Nephron progenitor cell (in vitro differentiated cells): Measurements from ENCODE around the gene NR3C1.

Experiments
- DNase-seq: peaks from one replicate; pipeline ENCODE4 v3.0.0; 2021
- H3K27ac Mint-ChIP-seq: 2 replicates; pipeline ENCODE4 v1.8.0; 2021; ENCODE audit warnings: mild to moderate bottlenecking, moderate library complexity, mixed read lengths
- H3K27me3 Mint-ChIP-seq: 2 replicates; pipeline ENCODE4 v1.8.0; 2021; ENCODE audit warnings: mild to moderate bottlenecking, low read depth, mixed read lengths; ENCODE audit not compliant: poor library complexity
- H3K36me3 Mint-ChIP-seq: 2 replicates; pipeline ENCODE4 v1.8.0; 2021; ENCODE audit warnings: low read depth, mixed read lengths
- H3K4me1 Mint-ChIP-seq: 2 replicates; pipeline ENCODE4 v1.8.0; 2021; ENCODE audit warnings: mixed read lengths
- H3K4me3 Mint-ChIP-seq: 2 replicates; pipeline ENCODE4 v1.8.0; 2021; ENCODE audit warnings: mild to moderate bottlenecking, moderate library complexity, mixed read lengths
- H3K9me3 Mint-ChIP-seq: 2 replicates; pipeline ENCODE4 v1.8.0; 2021; ENCODE audit warnings: mild to moderate bottlenecking, moderate library complexity, mixed read lengths
- TF ChIP-seq, protein P1 (sequence below): fragments of 200-600 bp; sonication (generic); IDR thresholded peaks from 2 replicates; pipeline ENCODE4 v1.5.0; 2021; ENCODE audit warnings: antibody characterized with exemption

Gene NR3C1

DNA sequence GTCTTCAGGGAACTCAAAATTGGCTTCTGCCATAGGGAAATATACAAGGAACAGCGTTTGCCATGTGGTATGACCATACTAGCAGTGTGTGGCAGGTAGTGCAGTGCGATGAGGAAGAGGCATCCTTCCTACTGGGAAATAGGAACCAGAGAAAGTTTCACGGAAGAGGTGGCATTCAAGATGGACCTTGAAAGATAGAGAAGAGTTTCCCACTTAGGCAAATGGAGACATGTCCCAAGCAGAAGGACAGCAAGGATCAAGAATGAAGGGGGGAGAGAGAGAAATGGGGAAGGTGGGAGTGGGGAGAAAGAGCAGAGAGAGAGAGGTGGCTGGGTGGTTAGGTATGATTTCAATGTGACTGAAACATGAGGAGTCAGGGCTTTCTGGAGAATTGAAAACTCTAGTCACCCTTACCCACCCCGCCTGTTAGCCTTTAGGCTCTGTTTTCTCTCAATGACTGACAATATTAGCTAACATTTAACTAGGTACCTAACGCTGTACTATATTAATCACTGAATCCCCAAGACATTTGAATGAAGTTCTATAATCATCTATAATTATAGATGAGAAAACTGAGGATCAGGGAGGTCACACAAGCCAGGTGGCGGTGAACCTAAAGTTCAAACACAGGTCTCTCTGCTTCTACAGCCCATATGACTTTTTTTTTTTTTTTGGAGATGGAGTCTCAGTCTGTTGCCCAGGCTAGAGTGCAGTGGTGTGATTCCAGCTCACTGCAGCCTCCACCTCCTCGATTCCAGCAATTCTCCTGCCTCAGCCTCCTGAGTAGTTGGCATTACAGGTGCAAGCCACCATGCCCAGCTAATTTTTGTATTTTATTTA lies 171.3 kb downstream of the NR3C1 start:
- H3K9me3 Mint-ChIP-seq = no peaks in the 10 kb centered on the region
- DNase-seq = no peak
- peaks cover 28% of the 10 kb centered on the region for H3K4me1 Mint-ChIP-seq
- H3K27ac Mint-ChIP-seq = no peak overlapping the region
- H3K27me3 Mint-ChIP-seq = no peaks in the 10 kb centered on the region
- TF ChIP-seq, protein P1, sequence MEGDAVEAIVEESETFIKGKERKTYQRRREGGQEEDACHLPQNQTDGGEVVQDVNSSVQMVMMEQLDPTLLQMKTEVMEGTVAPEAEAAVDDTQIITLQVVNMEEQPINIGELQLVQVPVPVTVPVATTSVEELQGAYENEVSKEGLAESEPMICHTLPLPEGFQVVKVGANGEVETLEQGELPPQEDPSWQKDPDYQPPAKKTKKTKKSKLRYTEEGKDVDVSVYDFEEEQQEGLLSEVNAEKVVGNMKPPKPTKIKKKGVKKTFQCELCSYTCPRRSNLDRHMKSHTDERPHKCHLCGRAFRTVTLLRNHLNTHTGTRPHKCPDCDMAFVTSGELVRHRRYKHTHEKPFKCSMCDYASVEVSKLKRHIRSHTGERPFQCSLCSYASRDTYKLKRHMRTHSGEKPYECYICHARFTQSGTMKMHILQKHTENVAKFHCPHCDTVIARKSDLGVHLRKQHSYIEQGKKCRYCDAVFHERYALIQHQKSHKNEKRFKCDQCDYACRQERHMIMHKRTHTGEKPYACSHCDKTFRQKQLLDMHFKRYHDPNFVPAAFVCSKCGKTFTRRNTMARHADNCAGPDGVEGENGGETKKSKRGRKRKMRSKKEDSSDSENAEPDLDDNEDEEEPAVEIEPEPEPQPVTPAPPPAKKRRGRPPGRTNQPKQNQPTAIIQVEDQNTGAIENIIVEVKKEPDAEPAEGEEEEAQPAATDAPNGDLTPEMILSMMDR = no peak
- no peak overlapping the region for H3K4me3 Mint-ChIP-seq
- H3K36me3 Mint-ChIP-seq = no peaks in the 10 kb centered on the region

DNA sequence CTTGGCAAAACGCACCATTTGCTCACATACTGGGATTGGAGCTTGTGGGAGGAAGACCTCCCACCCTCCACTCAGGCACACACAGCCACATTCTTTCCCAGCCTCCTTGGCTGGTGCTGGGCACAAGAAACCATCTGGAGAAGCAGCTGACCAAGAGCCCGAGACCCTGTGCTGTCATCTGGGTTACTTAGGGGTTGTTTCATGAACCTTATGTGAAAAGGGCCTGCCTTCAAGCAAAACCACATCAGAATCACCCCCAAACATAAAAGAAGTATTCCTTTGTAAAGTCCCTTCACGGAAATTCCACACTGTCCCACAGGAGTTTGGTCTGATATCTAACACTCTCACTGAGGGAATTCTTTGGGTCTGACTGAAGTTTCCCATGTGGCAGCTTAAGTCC lies 172.1 kb downstream of the NR3C1 start:
- H3K36me3 Mint-ChIP-seq = no peaks in the 10 kb centered on the region
- H3K9me3 Mint-ChIP-seq = no peaks in the 10 kb centered on the region
- H3K27me3 Mint-ChIP-seq = no peaks in the 10 kb centered on the region
- DNase-seq = no peak
- peaks cover 24% of the 10 kb centered on the region for H3K4me1 Mint-ChIP-seq
- H3K27ac Mint-ChIP-seq = no peak overlapping the region
- H3K4me3 Mint-ChIP-seq = no peak overlapping the region
- TF ChIP-seq, protein P1 = no peak

DNA sequence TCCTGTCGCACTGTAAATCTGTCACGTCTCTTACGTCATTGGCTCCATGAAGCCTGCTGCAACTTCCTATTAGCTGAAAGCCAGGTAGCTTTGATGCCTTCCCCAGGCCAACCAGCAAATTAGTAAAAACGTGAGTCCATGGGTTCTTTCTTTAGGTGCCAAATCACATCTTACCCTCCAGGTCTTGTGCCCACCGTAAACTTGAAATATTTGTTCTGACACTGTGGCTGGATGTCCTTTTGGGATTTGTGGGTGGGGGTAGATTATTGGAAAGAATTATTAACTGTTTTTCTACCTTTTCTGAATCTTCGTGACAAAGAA lies 172.8 kb downstream of the NR3C1 start:
- no peak overlapping the region for H3K4me3 Mint-ChIP-seq
- no peaks in the 10 kb centered on the region for H3K36me3 Mint-ChIP-seq
- H3K4me1 Mint-ChIP-seq = peaks cover 22% of the 10 kb centered on the region
- DNase-seq = no peak
- no peak overlapping the region for H3K27ac Mint-ChIP-seq
- TF ChIP-seq, protein P1 = no peak
- H3K9me3 Mint-ChIP-seq = no peaks in the 10 kb centered on the region
- no peaks in the 10 kb centered on the region for H3K27me3 Mint-ChIP-seq

DNA sequence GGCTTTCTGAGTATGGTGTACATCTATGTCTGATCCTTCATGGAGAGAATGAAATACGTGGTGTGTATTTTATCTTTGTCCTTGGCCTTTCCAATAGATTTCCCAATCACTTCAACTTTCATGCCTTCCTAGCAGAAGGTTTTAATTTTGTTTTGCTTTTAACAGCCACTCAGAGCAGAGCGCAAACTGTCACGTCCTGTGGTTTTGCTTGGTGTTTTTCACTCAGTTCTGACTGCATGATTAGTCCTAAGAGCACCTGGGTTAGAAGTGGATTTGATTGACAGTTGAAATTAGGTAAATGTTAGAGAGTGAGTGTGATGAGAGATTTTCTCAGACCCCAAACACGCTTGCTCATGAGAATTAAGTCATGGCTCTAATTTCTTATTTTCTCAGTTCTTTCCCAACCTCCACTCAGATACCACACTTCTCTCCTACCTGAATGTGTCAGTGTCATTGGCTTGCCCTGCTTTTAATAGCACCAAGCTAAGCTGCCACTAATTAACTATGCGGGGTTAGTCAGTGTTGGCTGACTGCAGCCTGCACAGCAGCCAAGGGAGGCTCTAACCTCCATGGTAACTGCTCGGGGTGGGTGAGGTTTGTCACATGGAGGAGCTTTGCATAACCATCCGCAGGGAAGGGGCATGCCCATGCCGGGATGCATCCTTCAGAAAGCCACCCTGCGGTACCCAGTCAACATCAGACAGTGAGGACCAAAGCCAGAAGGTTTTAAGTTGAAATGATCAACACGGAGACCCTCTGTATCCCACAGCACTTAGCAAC lies 173.4 kb downstream of the NR3C1 start:
- TF ChIP-seq, protein P1 = no peak
- H3K4me1 Mint-ChIP-seq = peaks cover 22% of the 10 kb centered on the region
- no peaks in the 10 kb centered on the region for H3K27me3 Mint-ChIP-seq
- no peak overlapping the region for H3K27ac Mint-ChIP-seq
- H3K4me3 Mint-ChIP-seq = no peak overlapping the region
- no peaks in the 10 kb centered on the region for H3K36me3 Mint-ChIP-seq
- no peaks in the 10 kb centered on the region for H3K9me3 Mint-ChIP-seq
- no peak for DNase-seq

DNA sequence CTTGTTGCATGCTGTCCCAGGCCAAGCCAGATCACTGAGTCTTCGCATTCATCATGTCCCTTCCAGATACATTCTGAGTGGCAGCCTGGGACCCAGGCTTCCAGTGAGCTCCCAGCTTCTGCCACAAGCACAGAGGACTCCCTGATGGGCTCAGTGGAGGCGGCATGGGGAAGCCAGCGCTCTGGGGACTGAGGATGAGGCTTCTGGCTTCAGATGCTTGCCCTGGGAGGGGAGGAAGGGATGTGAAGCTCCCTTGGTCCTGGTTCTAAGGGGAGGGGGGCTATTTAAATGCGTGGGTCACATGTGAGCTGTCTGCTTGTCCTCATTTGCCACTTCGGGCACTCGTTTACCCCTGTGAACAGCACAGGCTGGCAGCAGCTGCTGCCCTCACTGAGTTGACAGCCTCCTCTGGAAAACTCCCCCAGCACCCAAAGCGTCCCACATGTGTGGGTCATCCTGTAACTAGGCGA lies 174.0 kb downstream of the NR3C1 start:
- TF ChIP-seq, protein P1 = no peak
- peaks cover 25% of the 10 kb centered on the region for H3K4me1 Mint-ChIP-seq
- H3K27ac Mint-ChIP-seq = no peak overlapping the region
- H3K9me3 Mint-ChIP-seq = no peaks in the 10 kb centered on the region
- DNase-seq = no peak
- no peaks in the 10 kb centered on the region for H3K27me3 Mint-ChIP-seq
- no peaks in the 10 kb centered on the region for H3K36me3 Mint-ChIP-seq
- H3K4me3 Mint-ChIP-seq = no peak overlapping the region
